GM12875 (cell line): ENCODE data around the gene HTR3C.

ENCODE experiments used
- H3K4me3 ChIP-seq: one replicate; pipeline ENCODE4 v1.5.1; 2011; ENCODE audit warnings: low read depth, low read length, control low read depth
- TF ChIP-seq, protein P1 (sequence below): IDR thresholded peaks from 2 replicates; pipeline ENCODE4 v1.5.1; 2011; ENCODE audit warnings: low read depth, mild to moderate bottlenecking, control low read depth, inconsistent platforms, low read length, moderate library complexity, borderline replicate concordance; ENCODE audit not compliant: insufficient read depth

Gene HTR3C

DNA sequence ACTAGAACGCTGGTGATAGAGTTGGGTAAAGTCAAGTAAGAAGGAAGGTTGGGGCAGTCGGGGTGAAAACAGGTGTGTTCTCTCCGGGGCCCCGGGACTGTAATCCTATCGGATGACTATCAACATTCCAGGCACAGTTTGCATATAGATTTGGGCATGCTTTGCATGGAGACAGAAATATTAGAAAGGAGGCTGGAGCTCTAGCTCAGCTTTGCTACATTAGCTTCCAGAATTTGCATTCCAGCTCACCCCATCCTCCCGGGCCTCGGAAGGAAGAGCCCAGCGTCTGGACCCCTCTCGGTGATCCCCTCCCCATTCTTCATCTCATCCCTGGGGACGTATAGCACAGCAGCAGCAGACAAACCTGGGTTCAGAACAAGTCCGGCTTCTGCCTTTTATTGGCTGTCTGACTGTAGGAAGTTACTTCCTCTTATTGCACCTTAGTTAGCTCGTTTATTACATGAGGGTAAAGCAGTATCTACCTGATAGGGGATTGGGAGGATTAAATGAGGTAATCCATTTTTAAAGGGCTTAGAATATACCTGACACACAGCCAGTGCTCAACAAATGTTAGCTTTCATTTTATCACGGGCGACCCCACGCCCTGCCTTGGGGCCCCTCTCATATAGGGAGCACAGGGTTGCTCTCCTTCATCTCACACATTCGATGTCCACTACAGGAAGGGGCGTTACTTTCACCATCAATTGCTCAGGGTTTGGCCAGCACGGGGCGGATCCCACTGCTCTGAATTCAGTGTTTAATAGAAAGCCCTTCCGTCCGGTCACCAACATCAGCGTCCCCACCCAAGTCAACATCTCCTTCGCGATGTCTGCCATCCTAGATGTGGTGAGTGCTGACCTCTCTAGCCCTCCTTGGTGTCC lies 47.2 kb downstream of the HTR3C start:
- H3K4me3 ChIP-seq: no peak overlapping the region
- TF ChIP-seq, protein P1, sequence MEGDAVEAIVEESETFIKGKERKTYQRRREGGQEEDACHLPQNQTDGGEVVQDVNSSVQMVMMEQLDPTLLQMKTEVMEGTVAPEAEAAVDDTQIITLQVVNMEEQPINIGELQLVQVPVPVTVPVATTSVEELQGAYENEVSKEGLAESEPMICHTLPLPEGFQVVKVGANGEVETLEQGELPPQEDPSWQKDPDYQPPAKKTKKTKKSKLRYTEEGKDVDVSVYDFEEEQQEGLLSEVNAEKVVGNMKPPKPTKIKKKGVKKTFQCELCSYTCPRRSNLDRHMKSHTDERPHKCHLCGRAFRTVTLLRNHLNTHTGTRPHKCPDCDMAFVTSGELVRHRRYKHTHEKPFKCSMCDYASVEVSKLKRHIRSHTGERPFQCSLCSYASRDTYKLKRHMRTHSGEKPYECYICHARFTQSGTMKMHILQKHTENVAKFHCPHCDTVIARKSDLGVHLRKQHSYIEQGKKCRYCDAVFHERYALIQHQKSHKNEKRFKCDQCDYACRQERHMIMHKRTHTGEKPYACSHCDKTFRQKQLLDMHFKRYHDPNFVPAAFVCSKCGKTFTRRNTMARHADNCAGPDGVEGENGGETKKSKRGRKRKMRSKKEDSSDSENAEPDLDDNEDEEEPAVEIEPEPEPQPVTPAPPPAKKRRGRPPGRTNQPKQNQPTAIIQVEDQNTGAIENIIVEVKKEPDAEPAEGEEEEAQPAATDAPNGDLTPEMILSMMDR: no peak
